NAMALWA (cell line): Measurements from ENCODE around the gene METTL26.

ENCODE experiments used
- DNase-seq: peaks from one replicate; pipeline ENCODE4 v3.0.0-alpha.2; 2015; ENCODE audit warnings: low spot score

The METTL26 gene

DNA sequence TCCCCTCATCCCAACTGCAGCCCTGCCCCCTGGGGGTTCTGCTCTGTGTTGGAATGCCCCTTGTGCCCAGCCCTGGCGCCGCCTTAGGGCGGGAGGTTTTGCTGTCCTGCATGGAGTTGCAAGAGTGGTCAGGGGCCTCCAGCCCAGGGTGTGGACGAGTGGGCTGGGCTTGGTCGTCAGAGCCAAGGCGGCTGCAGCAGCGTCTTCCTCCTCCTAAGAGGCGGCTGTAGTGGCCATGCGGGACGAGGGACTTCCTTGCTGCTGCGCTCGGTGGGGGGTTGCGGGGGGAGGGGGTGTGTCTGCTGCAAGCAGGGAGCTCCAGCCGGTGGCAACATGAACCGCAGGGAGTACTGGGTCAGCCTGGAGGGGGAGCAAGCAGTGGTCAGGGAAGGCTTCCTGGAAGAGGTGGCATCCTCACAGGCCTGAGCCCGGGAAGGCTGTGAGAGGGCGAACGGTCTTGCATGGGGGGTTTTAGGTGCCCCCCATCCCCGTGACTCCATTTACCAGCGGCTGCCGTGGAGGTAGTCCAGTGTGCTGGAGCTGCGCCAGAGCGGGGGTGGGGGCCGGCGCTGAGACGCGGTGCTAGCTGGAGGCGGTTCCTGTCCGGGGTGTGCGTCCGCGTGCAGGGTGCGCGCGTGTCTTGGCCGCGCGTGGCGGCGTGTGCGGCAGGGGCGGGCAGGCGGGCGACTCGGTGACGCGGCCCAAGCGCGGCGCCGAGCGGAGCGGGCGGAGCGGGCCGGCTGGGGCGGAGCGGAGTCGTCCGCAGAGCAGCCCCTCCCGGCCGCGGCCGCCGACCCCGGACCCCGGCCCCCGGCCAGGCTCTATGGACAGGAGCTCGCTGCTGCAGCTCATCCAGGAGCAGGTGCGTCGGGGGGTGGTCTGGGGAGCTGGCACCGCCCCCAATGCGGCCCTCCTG, 39.1 kb upstream of the METTL26 start, which contains the start of gene RHBDL1:
RHBDL1 (plus strand) TSS at position 704 of the 916 bp plus-strand sequence; CDS start at position 824, 120 bp downstream.
- no peak for DNase-seq

DNA sequence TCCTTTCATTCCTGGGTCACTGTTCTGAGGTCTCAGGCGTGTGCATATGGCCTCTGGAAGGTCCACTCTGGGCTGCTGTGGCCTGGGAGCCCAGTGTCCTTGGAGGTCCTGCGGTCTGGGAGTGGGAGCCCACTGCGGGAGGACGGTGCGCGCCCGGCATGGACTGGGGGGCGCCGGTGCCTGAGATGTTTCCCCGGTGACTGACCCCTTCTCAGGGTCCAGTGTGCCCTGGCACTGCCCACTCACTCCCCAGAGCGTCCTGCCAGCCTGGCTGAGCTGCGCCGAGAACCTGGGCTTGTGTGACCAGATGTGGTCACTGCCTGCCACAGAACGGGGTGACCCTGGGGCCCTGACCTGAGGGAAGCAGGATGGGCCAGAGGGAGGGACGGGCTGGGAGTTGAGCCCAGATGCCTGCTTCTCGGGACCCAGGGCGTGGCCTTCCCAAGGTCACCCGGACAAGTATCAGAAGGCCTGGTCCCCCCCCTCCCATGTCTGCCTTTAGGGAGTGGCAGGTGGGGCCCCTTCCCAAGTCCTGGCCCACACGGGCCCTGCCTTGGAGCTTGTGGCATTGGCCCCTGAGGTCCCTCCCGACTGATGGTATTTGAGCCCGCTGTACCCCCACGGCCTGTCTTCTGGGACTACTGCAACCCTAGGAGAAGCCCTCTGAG, 38.2 kb upstream of the METTL26 start:
- DNase-seq = no peak

DNA sequence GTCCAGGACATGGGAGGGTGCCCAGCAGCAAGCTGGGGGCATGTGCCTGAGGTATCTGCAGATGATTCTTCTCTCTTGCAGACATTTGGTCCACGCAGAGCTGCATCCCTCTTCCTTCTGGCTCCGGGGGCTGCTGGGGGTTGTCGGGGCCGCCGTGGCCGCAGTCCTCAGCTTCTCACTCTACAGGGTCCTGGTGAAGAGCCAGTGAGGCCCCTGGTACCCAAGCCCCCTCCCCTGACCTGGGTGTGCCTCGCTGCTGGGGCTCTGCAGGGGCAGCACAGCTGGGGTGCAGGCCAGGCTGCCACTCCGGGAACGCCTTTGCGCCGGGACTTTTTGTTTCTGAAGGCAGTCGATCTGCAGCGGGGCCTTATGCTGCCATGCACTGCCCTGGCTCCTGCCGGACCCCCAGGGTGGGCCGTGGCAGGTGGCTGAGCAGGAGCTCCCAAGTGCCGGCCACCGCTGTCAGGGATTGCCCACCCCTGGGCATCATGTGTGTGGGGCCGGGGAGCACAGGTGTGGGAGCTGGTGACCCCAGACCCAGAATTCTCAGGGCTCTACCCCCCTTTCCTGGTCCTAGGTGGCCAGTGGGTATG, 37.4 kb upstream of the METTL26 start:
- DNase-seq = no peak

DNA sequence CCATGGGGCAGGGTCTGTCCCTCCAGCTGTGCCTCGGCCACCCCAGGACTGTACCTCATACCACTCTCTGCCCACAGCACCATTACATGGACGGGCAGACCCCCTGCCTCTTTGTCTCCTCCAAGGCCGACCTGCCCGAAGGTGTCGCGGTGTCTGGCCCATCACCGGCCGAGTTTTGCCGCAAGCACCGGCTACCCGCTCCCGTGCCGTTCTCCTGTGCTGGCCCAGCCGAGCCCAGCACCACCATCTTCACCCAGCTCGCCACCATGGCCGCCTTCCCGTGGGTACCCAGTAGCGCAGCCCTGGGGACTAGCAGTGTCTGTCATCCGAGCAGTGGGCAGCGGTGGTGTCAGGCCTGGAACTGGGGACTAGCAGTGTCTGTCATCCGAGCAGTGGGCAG, 36.7 kb upstream of the METTL26 start:
- no peak for DNase-seq

DNA sequence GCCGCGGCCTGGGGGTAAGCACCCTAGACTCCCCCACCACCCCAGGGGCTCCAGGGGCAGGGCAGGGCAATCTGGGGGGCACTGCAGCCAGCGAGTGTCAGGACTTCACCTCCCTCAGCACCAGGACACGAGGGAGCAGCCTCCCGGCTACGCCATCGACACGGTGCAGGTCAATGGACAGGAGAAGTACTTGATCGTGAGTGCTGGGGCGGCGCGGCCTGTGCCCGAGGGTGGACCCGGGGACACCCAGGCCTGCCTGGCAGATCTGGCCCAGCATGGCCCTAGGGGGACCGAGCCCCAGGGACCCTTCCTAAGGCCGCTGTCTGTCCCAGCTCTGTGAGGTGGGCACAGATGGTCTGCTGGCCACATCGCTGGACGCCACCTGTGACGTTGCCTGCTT, 36.3 kb upstream of the METTL26 start:
- no peak for DNase-seq

DNA sequence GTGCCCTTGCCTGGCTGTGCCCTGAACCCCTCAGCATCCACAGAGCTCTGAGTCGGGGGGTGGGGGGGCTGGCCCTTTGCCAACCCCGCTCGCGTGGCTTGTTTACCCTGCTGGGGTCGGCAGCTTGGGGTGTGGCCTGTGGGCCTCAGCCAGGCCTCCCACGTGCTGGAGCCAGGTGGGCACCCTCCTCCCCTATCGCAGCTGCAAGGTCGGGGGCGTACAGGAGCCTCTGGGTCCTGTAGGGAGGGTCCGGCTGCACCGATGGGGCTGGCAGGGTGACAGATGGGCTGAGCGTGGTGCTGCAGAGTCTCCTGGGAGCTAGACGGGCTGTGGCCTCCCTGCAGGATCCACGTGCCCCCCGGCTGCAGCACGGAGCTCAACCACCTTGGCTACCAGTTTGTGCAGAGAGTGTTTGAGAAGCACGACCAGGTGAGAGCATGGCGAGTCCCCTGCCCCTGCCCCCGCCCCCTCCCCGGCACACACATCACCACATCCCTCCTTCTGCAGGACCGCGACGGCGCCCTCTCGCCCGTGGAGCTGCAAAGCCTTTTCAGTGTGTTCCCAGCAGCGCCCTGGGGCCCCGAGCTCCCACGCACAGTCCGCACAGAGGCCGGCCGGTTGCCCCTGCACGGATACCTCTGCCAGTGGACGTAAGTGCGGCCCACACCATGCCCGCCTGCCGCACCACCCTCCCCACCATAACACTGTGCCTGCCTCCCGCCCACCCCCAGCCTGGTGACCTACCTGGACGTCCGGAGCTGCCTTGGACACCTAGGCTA, 35.4 kb upstream of the METTL26 start:
- DNase-seq = no peak

DNA sequence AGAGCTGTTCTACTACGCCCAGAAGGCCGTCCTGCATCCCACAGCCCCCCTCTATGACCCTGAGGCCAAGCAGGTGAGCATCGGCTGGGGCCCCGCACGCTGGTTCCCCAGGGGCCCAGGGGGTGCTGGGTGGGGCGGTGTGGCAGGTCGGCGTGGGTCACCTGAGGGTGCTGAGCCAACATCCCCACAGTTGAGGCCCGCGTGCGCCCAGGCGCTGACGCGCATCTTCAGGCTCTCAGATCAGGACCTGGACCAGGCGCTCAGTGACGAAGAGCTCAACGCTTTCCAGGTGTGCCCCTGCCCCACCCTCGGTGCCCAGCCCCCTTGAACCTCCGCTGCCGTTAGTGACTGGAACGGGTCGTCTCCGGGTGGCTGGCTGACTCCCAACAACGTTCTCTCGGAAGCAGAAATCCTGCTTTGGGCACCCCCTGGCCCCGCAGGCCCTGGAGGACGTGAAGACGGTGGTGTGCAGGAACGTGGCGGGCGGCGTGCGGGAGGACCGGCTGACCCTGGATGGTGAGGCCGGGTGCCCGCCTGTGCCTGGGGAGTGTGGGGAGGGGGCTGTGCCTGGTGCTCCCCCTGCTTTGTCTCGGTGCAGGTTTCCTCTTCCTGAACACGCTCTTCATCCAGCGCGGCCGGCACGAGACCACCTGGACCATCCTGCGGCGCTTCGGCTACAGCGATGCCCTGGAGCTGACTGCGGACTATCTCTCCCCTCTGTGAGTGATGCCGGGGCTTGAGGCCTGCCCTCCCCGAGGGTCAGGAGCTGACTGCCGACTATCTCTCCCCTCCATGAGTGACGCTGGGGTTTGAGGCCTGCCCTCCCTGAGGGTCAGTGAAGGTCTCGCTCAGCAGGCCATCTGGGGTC, 34.6 kb upstream of the METTL26 start:
- DNase-seq = no peak

DNA sequence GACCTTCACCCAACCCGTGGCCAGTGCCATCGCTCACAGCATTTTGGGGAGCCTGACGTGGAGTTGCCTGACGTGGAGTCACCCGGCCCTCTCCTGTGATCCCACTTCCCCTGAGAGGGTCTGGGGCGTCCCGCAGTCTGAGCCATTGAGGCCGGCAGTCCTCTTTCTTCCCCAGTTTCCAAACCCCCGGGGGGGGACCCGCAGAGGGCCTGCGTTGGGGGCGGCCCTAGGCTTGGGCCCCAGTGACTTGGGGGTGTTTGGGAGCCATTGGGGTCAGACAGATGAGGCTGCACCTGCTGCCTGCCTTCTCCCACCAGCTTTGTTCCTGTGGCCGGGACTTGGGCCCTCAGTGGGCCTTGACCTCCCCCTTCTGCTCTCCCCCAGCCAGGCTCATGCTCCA, 33.6 kb upstream of the METTL26 start:
- no peak for DNase-seq

DNA sequence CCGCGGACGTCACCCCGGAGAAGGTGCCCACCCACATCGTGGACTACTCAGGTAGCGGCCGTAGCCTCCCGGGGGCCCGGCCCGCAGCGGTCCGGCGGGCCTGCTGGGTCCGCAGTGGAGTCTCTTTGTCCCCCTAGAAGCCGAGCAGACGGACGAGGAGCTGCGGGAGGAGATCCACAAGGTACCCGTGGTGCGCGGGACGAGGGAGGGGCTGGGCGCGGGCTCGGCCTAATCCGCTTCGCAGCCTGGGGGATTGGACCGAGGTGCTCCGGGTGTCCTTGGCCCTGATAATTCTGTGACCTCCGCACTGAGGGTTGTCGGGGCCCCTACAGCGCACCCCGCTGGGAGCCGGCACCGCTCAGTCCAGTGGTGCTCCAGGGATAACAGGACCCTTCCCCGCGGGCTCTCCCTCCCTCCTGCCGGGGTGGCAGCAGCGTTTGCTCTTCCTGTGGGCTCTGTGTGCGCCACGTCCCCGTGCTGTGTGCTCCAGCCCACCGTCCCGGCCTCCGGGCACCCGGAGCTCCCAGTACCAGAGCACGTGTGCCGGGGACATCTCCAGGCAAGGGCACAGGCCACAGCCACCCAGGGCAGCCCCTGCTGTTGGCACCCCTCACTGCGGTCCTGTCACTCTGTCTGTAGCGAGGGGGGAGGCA, 32.5 kb upstream of the METTL26 start:
- no peak for DNase-seq

DNA sequence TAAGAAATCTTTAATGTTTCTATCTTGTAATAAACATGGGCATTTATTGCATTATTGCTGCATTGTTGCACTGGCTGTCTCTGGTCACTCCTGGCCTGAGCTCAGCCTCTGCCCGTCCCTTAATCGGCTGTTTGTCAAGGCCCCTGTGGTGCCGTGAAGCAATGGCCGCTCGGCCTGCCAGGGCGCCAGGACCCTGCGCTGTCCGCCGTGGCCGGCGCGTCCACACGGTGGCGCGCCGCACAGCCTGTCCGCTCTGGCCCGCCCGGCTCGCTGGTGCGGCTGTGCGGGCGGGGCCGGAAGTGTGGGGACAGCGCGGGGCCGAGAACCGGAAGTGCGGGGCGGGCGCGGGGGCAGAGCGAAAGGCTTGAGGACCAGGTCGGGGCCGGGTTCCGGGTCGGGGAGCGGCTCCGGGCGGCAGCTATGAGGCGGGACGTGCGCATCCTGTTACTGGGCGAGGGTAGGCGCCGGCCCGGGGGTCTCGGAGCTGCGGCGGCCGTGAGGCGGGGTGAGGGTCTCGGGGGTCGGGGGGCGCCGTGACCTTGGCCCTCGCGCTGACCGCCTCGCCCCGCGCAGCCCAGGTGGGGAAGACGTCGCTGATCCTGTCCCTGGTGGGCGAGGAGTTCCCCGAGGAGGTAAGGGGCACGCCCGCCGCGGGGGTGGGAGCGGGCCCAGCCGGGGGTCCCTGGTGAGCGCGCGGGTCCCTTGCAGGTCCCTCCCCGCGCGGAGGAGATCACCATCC, 31.8 kb upstream of the METTL26 start, which contains the start of gene RHOT2:
RHOT2 (plus strand) TSS at position 353 of the 739 bp plus-strand sequence; CDS start at position 421, 68 bp downstream.
- DNase-seq = peak; percentile 93

DNA sequence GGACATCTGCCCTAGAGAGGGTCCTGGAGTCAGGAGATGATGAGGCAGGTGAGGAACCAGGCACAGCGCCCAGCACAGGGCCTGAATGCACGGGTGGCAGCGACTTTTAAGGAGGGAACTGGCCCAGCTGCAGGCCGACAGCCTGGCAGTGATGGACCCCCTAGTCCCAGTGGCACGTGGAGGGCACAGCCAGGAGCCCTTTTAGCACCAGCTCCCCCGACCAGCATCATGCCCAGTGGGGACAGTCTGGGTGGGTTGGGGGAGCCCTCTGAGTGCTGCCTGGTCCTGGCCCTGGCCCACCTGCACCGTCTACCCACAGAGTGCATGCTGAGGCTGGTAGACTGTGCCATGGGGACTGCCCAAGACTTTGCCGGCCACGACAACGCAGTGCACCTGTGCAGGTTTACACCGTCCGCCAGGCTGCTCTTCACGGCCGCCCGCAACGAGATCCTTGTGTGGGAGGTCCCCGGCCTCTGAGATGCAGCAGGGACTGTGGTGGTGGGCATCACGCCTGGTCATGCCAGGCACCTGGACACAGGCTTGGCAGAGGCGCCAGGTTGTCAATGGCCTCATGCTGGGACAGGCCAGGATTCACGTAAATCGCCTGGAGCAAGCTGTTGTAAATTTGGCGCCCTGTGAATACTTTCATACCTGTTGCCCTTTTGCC, 31.1 kb upstream of the METTL26 start:
- DNase-seq = no peak

DNA sequence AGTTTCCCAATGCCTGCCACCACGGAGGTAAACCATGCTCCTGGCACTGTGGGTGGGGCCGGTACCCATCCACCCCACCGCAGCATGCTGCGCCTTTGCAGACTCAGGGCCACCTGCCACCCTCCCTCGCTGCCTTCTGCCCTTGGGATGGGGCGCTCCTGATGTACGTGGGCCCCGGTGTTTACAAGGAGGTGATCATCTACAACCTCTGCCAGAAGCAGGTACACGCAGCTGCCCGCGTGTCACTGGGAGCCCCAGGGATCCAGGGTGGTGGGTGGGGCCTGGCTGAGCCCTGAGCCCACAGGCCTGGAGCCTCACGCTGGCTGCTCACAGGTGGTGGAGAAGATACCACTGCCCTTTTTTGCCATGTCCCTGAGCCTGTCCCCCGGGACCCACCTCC, 30.5 kb upstream of the METTL26 start:
- no peak for DNase-seq

DNA sequence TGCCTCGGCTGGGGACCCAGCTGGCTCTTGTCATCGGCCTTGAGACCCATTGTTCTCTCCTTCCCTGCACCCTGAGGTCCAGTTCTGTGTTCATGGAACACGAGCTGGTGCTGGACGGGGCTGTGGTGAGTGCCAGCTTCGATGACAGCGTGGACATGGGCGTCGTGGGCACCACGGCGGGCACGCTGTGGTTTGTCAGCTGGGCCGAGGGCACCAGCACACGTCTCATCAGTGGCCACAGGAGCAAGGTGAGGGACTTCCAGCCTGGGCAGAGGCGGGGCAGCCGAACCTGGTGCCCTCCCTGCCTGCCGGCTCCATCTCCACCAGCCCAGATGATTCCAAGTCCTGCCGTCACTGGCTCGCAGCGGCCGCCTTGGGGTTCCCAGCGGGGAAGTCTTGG, 26.5 kb upstream of the METTL26 start:
- DNase-seq = no peak

DNA sequence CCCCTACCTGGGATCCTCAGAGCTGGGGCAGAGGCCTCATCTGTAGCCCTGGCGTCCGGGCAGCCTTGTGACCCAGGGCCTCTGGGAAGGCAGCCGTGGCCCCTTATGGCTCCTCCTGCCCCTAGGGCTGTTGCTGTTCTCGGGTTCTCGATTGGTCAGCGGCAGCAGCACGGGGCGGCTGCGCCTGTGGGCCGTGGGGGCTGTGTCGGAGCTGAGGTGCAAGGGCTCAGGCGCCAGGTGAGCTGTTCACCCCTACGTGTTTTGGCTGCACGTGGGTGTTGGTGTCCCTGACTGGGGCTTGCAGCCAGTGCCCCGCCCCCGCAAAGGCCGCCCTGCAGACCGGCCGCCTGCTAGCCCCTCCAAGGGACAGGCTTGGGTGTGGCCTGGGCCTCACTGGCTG, 26.0 kb upstream of the METTL26 start:
- DNase-seq = no peak

DNA sequence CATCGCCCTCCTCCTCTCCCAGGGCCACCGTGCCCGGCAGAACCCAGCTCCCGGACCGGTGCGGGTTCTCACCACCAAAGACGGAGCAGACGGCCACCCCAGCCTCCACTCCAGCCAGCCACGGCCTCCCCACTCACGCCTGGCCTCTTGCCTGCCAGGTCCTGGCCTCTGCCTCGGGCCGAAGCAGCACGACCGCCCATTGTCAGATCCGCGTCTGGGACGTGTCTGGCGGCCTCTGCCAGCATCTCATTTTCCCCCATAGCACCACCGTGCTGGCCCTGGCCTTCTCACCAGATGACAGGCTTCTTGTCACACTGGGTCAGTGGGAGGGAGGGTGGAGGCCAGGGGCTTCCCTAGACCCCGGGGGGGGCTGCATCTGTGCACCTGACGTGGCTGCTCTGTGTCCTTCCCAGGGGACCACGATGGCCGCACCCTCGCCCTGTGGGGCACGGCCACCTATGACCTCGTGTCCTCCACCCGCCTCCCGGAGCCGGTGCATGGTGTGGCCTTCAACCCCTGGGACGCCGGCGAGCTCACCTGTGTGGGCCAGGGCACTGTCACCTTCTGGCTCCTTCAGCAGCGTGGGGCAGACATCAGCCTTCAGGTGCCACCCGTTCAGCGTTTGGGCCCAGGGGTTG, 25.2 kb upstream of the METTL26 start:
- no peak for DNase-seq

DNA sequence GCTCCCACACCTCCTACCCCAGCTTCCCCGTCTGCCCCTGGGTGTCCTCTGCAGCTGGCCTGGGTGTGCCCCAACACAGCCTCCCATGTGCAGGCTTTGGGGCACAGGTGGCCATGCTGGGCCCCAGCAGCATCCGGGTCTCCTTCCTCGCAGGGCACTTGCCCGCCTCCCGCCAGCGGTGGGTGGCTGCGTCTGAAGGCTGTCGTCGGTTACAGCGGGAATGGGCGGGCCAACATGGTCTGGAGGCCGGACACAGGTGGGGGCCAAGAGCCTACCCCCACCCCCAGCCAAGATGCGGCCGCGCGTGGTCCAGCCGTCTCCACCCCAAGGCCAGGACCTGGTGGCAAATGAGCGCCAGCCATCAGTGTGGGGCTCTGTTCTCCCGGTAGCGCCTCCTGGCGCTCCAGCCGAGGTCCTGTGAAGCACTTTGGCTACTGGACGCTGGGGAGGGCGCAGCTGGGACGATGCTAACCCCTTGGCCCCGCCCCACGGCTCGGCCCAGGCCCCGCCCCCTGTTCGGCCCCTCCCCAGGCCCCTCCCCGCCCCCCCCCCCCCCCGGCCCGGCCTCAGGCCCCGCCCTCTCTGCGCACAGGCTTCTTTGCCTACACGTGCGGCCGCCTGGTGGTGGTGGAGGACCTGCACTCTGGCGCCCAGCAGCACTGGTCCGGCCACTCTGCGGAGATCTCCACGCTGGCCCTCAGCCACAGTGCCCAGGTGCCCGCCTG, 24.5 kb upstream of the METTL26 start:
- DNase-seq = peak; percentile 89

DNA sequence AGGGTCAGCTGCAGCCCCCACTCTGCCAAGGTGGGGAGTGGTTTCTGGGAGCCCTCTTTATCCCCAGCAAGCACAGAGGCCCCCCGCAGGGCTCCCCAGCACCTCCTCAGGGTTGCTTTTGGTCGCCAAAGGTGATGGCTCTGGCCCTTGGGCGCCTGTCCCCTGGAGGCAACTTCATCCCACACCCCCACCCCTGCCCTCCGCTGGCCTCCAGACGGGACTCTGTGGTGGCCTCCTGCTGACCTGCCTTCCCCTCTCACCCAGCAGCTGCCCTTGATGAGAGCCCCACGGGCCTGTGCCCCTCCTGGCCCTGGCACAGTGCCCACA, 24.0 kb upstream of the METTL26 start:
- no peak for DNase-seq

DNA sequence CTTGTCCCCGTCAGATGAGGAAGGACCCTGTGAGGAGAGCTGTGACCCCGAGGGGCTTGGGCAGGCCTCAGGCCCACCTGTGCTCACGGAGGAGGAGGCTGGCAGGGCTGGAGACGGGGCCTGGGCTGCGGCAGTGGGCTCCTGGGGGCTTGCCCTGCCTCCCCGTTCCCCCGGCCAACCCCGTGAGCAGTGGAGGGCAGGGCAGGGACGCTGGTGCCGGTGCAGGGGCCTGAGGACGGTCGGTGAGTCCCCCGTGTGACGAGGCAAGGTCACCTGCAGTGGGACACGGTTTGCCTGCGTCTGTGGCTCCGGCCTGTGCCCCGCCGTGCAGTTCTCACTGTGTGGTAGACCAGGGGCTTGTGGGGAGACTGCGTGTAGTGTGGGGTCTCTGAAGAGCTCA, 23.5 kb upstream of the METTL26 start:
- DNase-seq = no peak
